CD4-positive, alpha-beta T cell (primary cell): ENCODE results near the gene EEFSEC. TPM values are rescaled to one million over a fixed set of nuclear protein-coding genes. Genes with fewer than 3 reads are reported as not detected.

Experiments
- ATAC-seq: fragments of 200-7000 bp; cut with Tn5 transposase; one replicate; pipeline ENCODE4 v1.10.0; 2022; ENCODE audit warnings: mild to moderate bottlenecking; ENCODE audit not compliant: poor library complexity
- CTCF ChIA-PET: fragments of 350-600 bp; sonication (Branson Sonifier 250); formaldehyde crosslinking; loops from one replicate; lab custom pipeline; 2021; ENCODE audit warnings: antibody characterized with exemption, inconsistent platforms; lab: Charles Lee
- POLR2A ChIA-PET: fragments of 350-600 bp; sonication (Branson Sonifier 250); formaldehyde crosslinking; loops from one replicate; lab custom pipeline; 2021; ENCODE audit warnings: antibody characterized with exemption, inconsistent platforms; lab: Charles Lee
- DNase-seq, 14 experiments: peaks; one replicate each; pipeline ENCODE4 v3.0.0-alpha.2; 2013 to 2020; ENCODE audit warnings: mixed read lengths in 2 of 14
- H3K27ac ChIP-seq, 2 donors: one replicate each; pipeline versions ENCODE4 v1.5.1 to v1.7.0; 2013; ENCODE audit warnings: low read length in 2 of 2, low read depth in 1 of 2, mild to moderate bottlenecking in 1 of 2
- H3K27me3 ChIP-seq, 2 experiments: 1 replicate in 1 of 2; 2 replicates in 1 of 2; pipeline versions ENCODE4 v1.6.1 to v1.7.0; 2013; ENCODE audit warnings: low read length in 2 of 2, control low read depth in 1 of 2, mild to moderate bottlenecking in 1 of 2, moderate library complexity in 1 of 2; ENCODE audit not compliant: insufficient read depth in 2 of 2, control insufficient read depth in 1 of 2
- H3K36me3 ChIP-seq: one replicate; pipeline ENCODE4 v1.6.1; 2013; ENCODE audit warnings: low read length, control low read depth; ENCODE audit not compliant: insufficient read depth
- H3K4me1 ChIP-seq: one replicate; pipeline ENCODE4 v1.6.1; 2013; ENCODE audit warnings: low read length, control low read depth; ENCODE audit not compliant: insufficient read depth
- H3K4me3 ChIP-seq: one replicate; pipeline ENCODE4 v1.5.1; 2013; ENCODE audit warnings: mild to moderate bottlenecking, low read length, moderate library complexity
- H3K9me3 ChIP-seq, 2 experiments: 1 replicate in 1 of 2; 2 replicates in 1 of 2; pipeline versions ENCODE4 v1.6.1 to v1.7.0; 2013; ENCODE audit warnings: low read length in 2 of 2, mild to moderate bottlenecking in 2 of 2, control low read depth in 1 of 2, moderate library complexity in 1 of 2; ENCODE audit not compliant: control insufficient read depth in 1 of 2, insufficient read depth in 1 of 2
- H3K27ac Mint-ChIP-seq: one replicate; pipeline ENCODE4 v1.8.0; 2020; ENCODE audit warnings: mixed read lengths
- H3K27me3 Mint-ChIP-seq: one replicate; pipeline ENCODE4 v1.8.0; 2021; ENCODE audit warnings: mixed read lengths
- H3K36me3 Mint-ChIP-seq: one replicate; pipeline ENCODE4 v1.8.0; 2021; ENCODE audit warnings: low read depth, mixed read lengths
- H3K4me1 Mint-ChIP-seq: one replicate; pipeline ENCODE4 v1.8.0; 2021; ENCODE audit warnings: low read depth, mixed read lengths
- H3K4me3 Mint-ChIP-seq: one replicate; pipeline ENCODE4 v1.8.0; 2020; ENCODE audit warnings: mild to moderate bottlenecking, mixed read lengths
- H3K9me3 Mint-ChIP-seq: one replicate; pipeline ENCODE4 v1.8.0; 2020; ENCODE audit warnings: mixed read lengths
- CTCF ChIP-seq: fragments of 200-600 bp; IDR thresholded peaks from one replicate; pipeline ENCODE4 v1.8.0; 2022; ENCODE audit warnings: antibody characterized with exemption, mild to moderate bottlenecking
- intact Hi-C, 2 experiments: fragments of 100-400 bp; cut with DNase I in 1 of 2; cut with micrococcal nuclease in 1 of 2; formaldehyde crosslinking; loops; one replicate each; pipeline versions ENCODE4 v1.15.1 to v1.9.0; 2023 to 2025; cut with DNase I, micrococcal nuclease
- total RNA-seq, 174 experiments: library from RNA in 2 of 174; stranded (reverse) in 2 of 174; gene quantifications; one replicate each; pipeline ENCODE4 v1.2.3 and lab custom pipeline; 2021 to 2026

Gene EEFSEC
- total RNA-seq, 2 experiments from 2014 or later, result 13.1 to 13.9 TPM

GRCh38 chr3:128185630-128186447, 32.6 kb downstream of the EEFSEC start:
- no peak for TF ChIP-seq CTCF
- no peaks in the 10 kb centered on the region for H3K36me3 ChIP-seq
- POLR2A ChIA-PET, result no interaction called here
- H3K4me1 Mint-ChIP-seq, result peaks cover 31% of the 10 kb centered on the region
- H3K9me3 ChIP-seq, result no peaks in the 10 kb centered on the region
- no peaks in the 10 kb centered on the region for H3K4me1 ChIP-seq
- no peak overlapping the region for H3K4me3 Mint-ChIP-seq
- DNase-seq (no peak), ATAC-seq (no peak)
- no peak overlapping the region for H3K27ac Mint-ChIP-seq
- no peaks in the 10 kb centered on the region for H3K9me3 Mint-ChIP-seq
- intact Hi-C loops, result no loop called here
- H3K27me3 Mint-ChIP-seq, result no peaks in the 10 kb centered on the region
- no peaks in the 10 kb centered on the region for H3K27me3 ChIP-seq
- no peak overlapping the region for H3K27ac ChIP-seq
- CTCF ChIA-PET, result no interaction called here
- H3K4me3 ChIP-seq, result no peak overlapping the region
- H3K36me3 Mint-ChIP-seq, result peaks cover 8% of the 10 kb centered on the region

GRCh38 chr3:128187495-128187894, 34.2 kb downstream of the EEFSEC start:
- Histone ChIP-seq H3K4me3 (no peak overlapping the region), H3K36me3 (no peaks in the 10 kb centered on the region), H3K27ac (no peak overlapping the region), H3K27me3 (no peaks in the 10 kb centered on the region), H3K9me3 (no peaks in the 10 kb centered on the region), H3K4me1 (no peaks in the 10 kb centered on the region)
- DNase-seq (no peak), ATAC-seq (no peak)
- Mint-ChIP-seq H3K36me3 (peaks cover 8% of the 10 kb centered on the region), H3K9me3 (no peaks in the 10 kb centered on the region), H3K27me3 (no peaks in the 10 kb centered on the region), H3K4me1 (peaks cover 35% of the 10 kb centered on the region), H3K27ac (no peak overlapping the region), H3K4me3 (no peak overlapping the region)
- ChIA-PET CTCF (no interaction called here), POLR2A (no interaction called here)
- TF ChIP-seq CTCF, result no peak
- intact Hi-C loops, result no loop called here

GRCh38 chr3:128188326-128188725, 35.0 kb downstream of the EEFSEC start:
- H3K36me3 Mint-ChIP-seq, result peaks cover 8% of the 10 kb centered on the region
- no peak overlapping the region for H3K4me3 ChIP-seq
- no peak for TF ChIP-seq CTCF
- no peak overlapping the region for H3K4me3 Mint-ChIP-seq
- H3K36me3 ChIP-seq, result no peaks in the 10 kb centered on the region
- no peaks in the 10 kb centered on the region for H3K27me3 Mint-ChIP-seq
- CTCF ChIA-PET, result no interaction called here
- ATAC-seq, result no peak
- H3K4me1 ChIP-seq, result no peaks in the 10 kb centered on the region
- H3K27ac Mint-ChIP-seq, result no peak overlapping the region
- intact Hi-C loops, result no loop called here
- H3K9me3 Mint-ChIP-seq, result no peaks in the 10 kb centered on the region
- H3K27me3 ChIP-seq, result no peaks in the 10 kb centered on the region
- no peaks in the 10 kb centered on the region for H3K9me3 ChIP-seq
- H3K27ac ChIP-seq, result no peak overlapping the region
- DNase-seq, result no peak
- H3K4me1 Mint-ChIP-seq, result peaks cover 30% of the 10 kb centered on the region
- POLR2A ChIA-PET, result no interaction called here
